Pancreas (tissue), 10 donors: Measurements from ENCODE around the gene XKR7. TPM values are rescaled to one million over a fixed set of nuclear protein-coding genes. Genes with fewer than 3 reads are reported as not detected.

ENCODE experiments used
- ATAC-seq, 4 donors: fragments of 200-7000 bp; cut with Tn5 transposase; one replicate each; pipeline versions ENCODE4 v1.8.0 to v1.9.1; 2020; ENCODE audit warnings: mild to moderate bottlenecking in 4 of 4, moderate library complexity in 4 of 4
- DNase-seq, 6 donors: peaks; one replicate each; pipeline ENCODE4 v3.0.0-alpha.2; 2020
- FAIRE-seq: peaks from 2 replicates; lab custom pipeline; 2012; peaks lifted over from hg19 to GRCh38; lab: Jason Lieb, UNC
- H3K27ac ChIP-seq, 4 donors: fragments of 200-600 bp; sonication (generic); 1 replicate in 3 of 4; 2 replicates in 1 of 4; pipeline versions ENCODE4 v1.5.0 to v1.8.0; 2020
- H3K27me3 ChIP-seq, 4 donors: fragments of 200-600 bp; one replicate each; pipeline ENCODE4 v1.8.0; 2021
- H3K36me3 ChIP-seq, 3 donors: fragments of 200-600 bp; sonication (generic) in 1 of 3; one replicate each; pipeline versions ENCODE4 v1.5.0 to v1.8.0; 2020 to 2021
- H3K4me1 ChIP-seq, 3 donors: fragments of 200-600 bp; one replicate each; pipeline ENCODE4 v1.8.0; 2021
- H3K4me3 ChIP-seq, 4 donors: fragments of 200-600 bp; sonication (generic) in 2 of 4; one replicate each; pipeline versions ENCODE4 v1.5.0 to v1.8.0; 2020 to 2021
- H3K9me3 ChIP-seq, 4 donors: fragments of 200-600 bp; one replicate each; pipeline ENCODE4 v1.8.0; 2021
- WGBS, 2 donors: extraction: QIAGEN DNeasy Blood & Tissue Kit; methylation state at CpG; one replicate each; pipeline ENCODE4 v1.1.7; 2013; 5-methylcytosine and 5-hydroxymethylcytosine counted together
- intact Hi-C, 3 donors: fragments of 100-400 bp; cut with DNase I; formaldehyde crosslinking; loops; one replicate each; pipeline versions ENCODE4 v1.11.1 to v1.14.2; 2022
- polyA plus RNA-seq, 2 donors: library from polyadenylated mRNA; stranded (reverse); fragments of 200-250 nt; gene quantifications; one replicate each; pipeline ENCODE4 v1.2.3, GENCODE V29; 2013
- total RNA-seq, 6 donors: library from RNA; stranded (reverse); fragmentation: NEBNext Ultra II Directional in 4 of 6; extraction: Animal tissue kit (Norgen Biotek cat#: 25700) in 4 of 6; gene quantifications; one replicate each; pipeline versions ENCODE4 v1.2.1 to v1.2.4, GENCODE V29; 2021 to 2023
- TF ChIP-seq, protein P1 (sequence below), 4 donors: fragments of 200-600 bp; sonication (generic) in 3 of 4; IDR thresholded peaks; one replicate each; pipeline versions ENCODE4 v1.5.0 to v1.8.0; 2021; ENCODE audit warnings: antibody characterized with exemption in 4 of 4
- donor health status: healthy with polysubstance abuse.
- donor health status: DM: no; HTN: no; CAD: no; lungs with moderate emphysema.
- donor health status: DM: no; HTN: no; CAD: no.
- donor health status: control.
- donor health status: control.
- donor health status: Bipolar disorder and iron deficiency.
- donor health status: DM: yes; HTN: yes; CAD: no.
- donor health status: DM: no; HTN: no; CAD: no.
- donor health status: DM: no; HTN: no; CAD: no.
- donor health status: DM: yes; HTN: yes; CAD: no.

The XKR7 gene
- total and polyA plus RNA-seq, 8 donors = 0.05 to 1.2 (median 0.33) TPM

DNA sequence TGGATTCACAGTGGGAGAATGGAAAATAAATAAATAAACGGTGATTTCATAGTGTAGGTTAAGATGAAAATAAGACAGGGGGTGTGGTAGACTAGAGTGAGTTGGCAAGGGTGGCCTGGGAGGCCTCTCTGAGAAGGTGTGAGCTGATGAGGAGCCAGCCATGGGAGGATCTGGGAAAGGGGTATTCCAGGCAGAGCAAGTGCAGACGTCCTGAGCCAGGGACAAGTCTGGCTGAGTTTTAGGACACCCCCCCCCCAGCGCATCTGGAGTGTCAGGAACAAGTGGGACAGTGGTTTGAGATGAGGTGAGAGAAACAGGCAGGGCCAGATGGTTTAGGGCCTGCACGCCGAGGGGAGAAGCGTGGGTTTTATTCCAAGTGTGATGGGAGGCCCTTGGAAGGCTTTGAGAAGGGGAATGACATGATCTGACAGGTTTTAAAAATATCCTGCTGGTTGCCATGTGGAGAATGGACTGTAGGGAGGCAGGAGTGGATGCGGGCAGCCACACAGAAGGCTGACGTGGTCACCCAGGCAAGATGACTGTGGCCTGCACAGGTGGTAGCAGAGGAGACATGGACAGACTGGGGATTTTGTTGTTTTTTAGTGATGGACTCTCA is 21.2 kb downstream of the XKR7 start:
- intact Hi-C loops = no loop called here
- Histone ChIP-seq H3K36me3 (no peaks in the 10 kb centered on the region), H3K27me3 (no peaks in the 10 kb centered on the region), H3K27ac (no peak overlapping the region), H3K4me1 (no peaks in the 10 kb centered on the region), H3K4me3 (no peak overlapping the region), H3K9me3 (no peaks in the 10 kb centered on the region)
- TF ChIP-seq, protein P1, sequence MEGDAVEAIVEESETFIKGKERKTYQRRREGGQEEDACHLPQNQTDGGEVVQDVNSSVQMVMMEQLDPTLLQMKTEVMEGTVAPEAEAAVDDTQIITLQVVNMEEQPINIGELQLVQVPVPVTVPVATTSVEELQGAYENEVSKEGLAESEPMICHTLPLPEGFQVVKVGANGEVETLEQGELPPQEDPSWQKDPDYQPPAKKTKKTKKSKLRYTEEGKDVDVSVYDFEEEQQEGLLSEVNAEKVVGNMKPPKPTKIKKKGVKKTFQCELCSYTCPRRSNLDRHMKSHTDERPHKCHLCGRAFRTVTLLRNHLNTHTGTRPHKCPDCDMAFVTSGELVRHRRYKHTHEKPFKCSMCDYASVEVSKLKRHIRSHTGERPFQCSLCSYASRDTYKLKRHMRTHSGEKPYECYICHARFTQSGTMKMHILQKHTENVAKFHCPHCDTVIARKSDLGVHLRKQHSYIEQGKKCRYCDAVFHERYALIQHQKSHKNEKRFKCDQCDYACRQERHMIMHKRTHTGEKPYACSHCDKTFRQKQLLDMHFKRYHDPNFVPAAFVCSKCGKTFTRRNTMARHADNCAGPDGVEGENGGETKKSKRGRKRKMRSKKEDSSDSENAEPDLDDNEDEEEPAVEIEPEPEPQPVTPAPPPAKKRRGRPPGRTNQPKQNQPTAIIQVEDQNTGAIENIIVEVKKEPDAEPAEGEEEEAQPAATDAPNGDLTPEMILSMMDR (IDR thresholded peaks at IDR 0.05) = no peak
- no peak for DNase-seq
- FAIRE-seq = no peak
- WGBS, 2 donors = 66 to 75% methylated on average over 8 of the region's 8 CpGs
- no peak for ATAC-seq

- Histone ChIP-seq H3K36me3 (no peaks in the 10 kb centered on the region), H3K27me3 (no peaks in the 10 kb centered on the region), H3K27ac (no peak overlapping the region), H3K4me3 (no peak overlapping the region), H3K4me1 (no peaks in the 10 kb centered on the region), H3K9me3 (no peaks in the 10 kb centered on the region)
- FAIRE-seq = no peak
- TF ChIP-seq, protein P1 (IDR thresholded peaks at IDR 0.05) = no peak
- intact Hi-C loops = no loop called here
- WGBS, 2 donors = 44% methylated on average over 5 to 6 of the region's 6 CpGs
- no peak for ATAC-seq
- DNase-seq = no peak
Measured at GRCh38 chr20:31990641-31991338, 22.8 kb downstream of the XKR7 start.

DNA sequence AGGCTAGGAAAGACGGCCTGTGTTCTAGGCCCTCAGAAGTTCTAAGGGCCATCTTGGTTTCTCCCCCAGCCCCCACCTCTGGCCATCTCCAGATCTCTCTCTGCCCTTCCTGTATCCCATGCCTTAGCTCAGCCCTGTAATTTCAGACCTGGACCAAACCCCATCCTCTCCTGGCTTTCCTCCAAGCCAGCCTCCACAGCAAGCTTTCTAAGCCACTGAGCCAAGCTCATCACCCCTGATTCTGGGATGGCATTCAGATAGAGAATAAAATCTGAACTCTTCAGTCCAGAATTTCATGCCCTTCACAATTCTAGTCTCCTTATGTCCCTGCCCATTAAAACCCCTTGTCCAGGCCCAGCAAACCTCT is 23.4 kb downstream of the XKR7 start:
- no peak for ATAC-seq
- TF ChIP-seq, protein P1 (IDR thresholded peaks at IDR 0.05) = no peak
- intact Hi-C loops = no loop called here

DNA sequence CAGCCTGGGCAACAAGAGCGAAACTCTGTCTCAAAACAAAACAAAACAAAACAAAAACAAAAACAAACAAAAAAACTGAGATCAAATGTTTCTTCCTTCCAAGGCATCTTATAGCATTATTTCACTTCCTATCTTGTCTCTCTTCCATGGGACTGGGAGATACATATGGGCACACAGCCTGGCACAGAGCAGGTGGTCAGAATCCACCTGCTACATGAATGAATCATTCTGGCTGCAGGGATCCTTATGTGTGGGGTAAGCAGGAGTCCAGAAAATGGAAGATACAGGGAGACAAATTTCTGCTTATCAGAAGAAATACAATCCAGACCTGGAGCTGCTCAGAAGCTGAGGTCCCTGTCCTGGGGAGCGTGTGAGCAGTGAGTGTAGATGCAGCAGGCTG is 24.1 kb downstream of the XKR7 start:
- Histone ChIP-seq H3K9me3 (no peaks in the 10 kb centered on the region), H3K27ac (no peak overlapping the region), H3K27me3 (no peaks in the 10 kb centered on the region), H3K36me3 (no peaks in the 10 kb centered on the region), H3K4me1 (no peaks in the 10 kb centered on the region), H3K4me3 (no peak overlapping the region)
- intact Hi-C loops = no loop called here
- TF ChIP-seq, protein P1 (IDR thresholded peaks at IDR 0.05) = no peak
- WGBS, 2 donors = 67 to 72% methylated on average over 2 of the region's 2 CpGs
- ATAC-seq = no peak
- FAIRE-seq = no peak
- no peak for DNase-seq

More for the DNA sequence above, 23.4 kb downstream of the XKR7 start:
- Histone ChIP-seq H3K4me3 (no peak overlapping the region), H3K27ac (no peak overlapping the region), H3K4me1 (no peaks in the 10 kb centered on the region), H3K27me3 (no peaks in the 10 kb centered on the region), H3K9me3 (no peaks in the 10 kb centered on the region), H3K36me3 (no peaks in the 10 kb centered on the region)
- WGBS, 2 donors = 40 to 80% methylated on average over 1 of the region's 1 CpG
- no peak for FAIRE-seq
- DNase-seq = no peak

- H3K27me3 ChIP-seq = no peaks in the 10 kb centered on the region
- ATAC-seq = no peak
- intact Hi-C loops = no loop called here
- TF ChIP-seq, protein P1 (IDR thresholded peaks at IDR 0.05) = no peak
- no peaks in the 10 kb centered on the region for H3K36me3 ChIP-seq
- no peak for FAIRE-seq
- DNase-seq = no peak
- no peak overlapping the region for H3K4me3 ChIP-seq
- H3K27ac ChIP-seq = no peak overlapping the region
- H3K4me1 ChIP-seq = no peaks in the 10 kb centered on the region
- H3K9me3 ChIP-seq = no peaks in the 10 kb centered on the region
- WGBS, 2 donors = 82 to 92% methylated on average over 17 to 18 of the region's 18 CpGs
Measured at GRCh38 chr20:31996996-31997395, 29.0 kb downstream of the XKR7 start.
